Left ventricle myocardium superior (tissue), 1 donor: ENCODE results near the gene RPN1. TPM values are rescaled to one million over a fixed set of nuclear protein-coding genes. Genes with fewer than 3 reads are reported as not detected.
A peak's percentile ranks its signal among the peaks of the same experiment; 100 is the strongest.
"Not testable (repeated sequence)": the region's sequence is repeated elsewhere in the genome, so short reads cannot be mapped to it uniquely, and the experiment has no call there.

Experiments used
- ATAC-seq: fragments of 200-7000 bp; cut with Tn5 transposase; one replicate; pipeline ENCODE4 v1.9.1; 2020; ENCODE audit warnings: mild to moderate bottlenecking, moderate library complexity
- DNase-seq: peaks from one replicate; pipeline ENCODE4 v3.0.0-alpha.2; 2020
- intact Hi-C: fragments of 100-400 bp; cut with micrococcal nuclease; formaldehyde crosslinking; loops from one replicate; pipeline ENCODE4 v1.11.0; 2022
- total RNA-seq: library from RNA; stranded (reverse); fragmentation: NEBNext Ultra II Directional; extraction: Animal tissue kit (Norgen Biotek cat#: 25700); gene quantifications from one replicate; pipeline ENCODE4 v1.2.1, GENCODE V29; 2021
- donor health status: DM: no; HTN: yes; CAD: no; lungs with severe emphysema.

Gene RPN1
- total RNA-seq, 1 donor from 2014 or later, result 104 TPM

DNA sequence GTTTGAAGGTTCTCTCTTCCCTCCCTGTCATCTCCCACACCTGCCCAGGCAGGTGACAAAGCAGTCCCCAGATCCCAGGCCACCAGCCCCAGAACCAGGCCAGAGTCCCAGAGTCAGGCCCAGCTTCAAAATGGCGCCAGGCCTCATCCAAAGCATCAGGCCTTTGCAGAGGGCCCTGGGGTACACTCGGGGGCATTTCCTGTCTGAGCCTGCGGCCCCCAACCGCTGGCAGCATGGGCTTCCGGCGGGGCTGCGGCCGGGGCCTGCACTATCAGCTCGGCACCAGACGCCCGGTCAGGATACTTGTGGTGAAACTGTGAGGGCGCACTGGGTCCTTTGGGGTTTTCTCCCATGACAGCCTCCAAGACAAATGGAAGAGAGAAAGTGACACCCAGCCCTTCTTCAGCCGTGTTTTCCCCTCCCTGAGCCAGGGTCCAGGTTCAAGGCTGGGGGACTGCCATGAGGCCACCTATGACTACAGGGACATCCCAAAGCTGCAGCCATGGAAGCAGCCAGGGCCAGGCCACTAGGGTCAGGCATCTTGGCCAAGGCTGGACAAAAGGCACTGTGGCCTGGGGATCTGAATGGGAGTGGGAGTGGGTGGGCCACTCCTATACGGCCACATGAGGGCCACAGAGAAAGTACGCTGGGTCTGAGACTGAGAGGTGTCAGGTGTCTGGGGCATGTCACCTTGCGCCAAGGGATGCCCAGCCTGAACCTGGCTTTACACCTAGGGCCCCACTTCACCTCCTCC, 33.9 kb downstream of the RPN1 start:
- ATAC-seq, result peak; percentile 0
- no peak for DNase-seq
- intact Hi-C loops, result no loop called here

DNA sequence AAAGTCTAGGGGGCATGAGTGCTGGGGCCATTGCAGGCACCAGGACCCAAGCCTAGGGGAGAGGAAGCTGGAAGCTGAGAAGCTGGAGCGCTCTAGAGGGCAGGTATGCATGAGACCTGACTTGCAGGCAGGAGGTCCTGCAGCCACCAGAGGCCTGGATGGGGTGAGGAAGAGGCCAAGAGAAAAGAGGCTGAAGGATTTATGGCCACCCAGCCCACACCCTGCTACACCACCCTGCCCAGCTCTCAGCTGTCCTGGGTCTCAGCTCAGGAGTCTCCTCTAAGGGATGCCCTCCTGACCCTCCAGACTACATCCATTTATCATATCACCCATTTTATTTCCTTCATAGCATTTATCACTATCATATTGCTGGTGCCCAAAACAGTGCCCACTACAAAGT, 36.5 kb downstream of the RPN1 start:
- DNase-seq, result no peak
- no peak for ATAC-seq
- intact Hi-C loops, result no loop called here

DNA sequence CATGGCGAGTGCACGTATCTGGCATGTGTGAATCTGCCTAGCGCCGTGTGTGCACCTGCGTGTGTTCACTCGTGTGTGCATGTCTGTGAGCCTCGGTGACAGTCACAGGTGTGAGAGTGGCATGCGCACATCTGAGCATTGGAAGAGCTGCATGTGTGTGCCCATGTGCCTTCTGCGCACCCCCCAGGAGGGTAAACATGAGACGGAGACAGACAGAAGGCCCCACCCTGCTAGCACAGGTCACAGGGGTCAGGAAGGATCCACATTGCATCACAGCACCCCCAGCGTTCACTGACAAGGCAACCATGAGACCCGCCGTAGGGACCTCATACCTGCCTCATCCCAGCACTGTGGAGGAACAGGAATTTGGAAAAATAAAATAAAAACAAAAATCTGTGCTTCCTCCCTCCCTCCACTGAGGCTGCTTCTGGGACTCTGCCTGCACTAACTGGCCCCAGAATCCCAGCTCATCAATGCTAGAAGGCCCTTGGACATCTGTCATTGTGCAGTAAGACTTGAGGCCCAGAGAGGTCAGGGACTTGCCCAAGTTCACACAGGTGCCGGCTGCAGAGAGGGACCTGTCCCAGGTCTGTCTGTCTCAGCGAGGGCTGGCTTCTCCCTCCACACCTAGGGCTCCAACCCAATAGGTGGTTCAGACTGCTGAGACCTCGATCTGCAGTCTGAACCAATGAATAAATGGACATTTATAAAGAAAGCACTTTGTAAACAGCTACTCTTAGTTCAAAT, 37.4 kb downstream of the RPN1 start:
- DNase-seq, result no peak
- intact Hi-C loops, result no loop called here
- no peak for ATAC-seq

DNA sequence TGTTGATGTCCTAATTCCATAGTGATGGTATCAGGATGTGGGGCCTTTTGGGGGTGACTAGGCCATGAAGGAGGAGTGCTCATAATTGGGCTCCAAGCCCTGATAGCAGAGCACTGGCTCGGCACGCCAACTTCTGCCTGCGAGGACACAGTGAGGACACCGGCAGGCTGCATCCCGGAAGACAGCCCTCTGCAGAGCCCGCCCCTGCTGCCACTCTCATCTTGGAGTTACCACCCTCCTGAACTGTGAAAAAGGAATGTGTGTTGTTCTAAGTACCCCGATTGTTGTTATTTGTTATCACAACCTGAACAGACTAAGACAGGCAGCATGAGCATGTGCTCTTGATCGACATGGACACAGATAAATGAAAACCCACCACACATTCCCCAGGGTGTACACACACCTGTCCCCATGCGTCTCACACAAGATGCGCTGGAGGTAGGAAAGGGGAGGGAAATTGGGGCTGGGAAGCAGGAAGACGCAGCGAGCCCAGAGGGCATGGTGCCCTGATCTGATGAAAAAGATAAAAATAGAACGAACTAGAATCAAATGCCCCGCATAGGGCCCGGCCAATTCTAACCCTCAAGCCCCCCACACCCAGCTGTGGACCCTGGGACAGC, 40.1 kb downstream of the RPN1 start:
- intact Hi-C loops, result no loop called here
- DNase-seq (no peak), ATAC-seq (no peak)

DNA sequence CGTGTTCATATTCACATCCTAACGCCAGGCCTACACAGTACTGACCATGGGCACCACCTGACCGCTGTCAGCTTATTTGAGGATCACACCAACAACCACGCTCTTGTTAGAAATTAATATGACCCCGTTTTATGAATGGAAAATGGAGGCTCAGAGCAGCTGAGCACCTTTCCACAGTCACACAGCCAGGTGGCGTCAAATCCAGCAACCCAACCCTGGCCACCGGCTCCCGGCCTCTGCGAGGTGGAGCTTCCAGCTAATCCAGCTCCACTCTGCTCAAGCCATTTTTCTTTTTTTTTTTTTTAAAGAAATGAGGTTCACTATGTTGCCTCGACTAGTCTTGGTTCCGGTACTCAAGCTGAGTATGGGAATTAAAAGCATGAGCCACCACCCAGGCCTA, 41.3 kb downstream of the RPN1 start:
- intact Hi-C loops, result loop anchor here (10.0 kb wide), 1 partner anchor 184 kb away; no protein-coding TSS in a partner anchor
- no peak for DNase-seq
- no peak for ATAC-seq

DNA sequence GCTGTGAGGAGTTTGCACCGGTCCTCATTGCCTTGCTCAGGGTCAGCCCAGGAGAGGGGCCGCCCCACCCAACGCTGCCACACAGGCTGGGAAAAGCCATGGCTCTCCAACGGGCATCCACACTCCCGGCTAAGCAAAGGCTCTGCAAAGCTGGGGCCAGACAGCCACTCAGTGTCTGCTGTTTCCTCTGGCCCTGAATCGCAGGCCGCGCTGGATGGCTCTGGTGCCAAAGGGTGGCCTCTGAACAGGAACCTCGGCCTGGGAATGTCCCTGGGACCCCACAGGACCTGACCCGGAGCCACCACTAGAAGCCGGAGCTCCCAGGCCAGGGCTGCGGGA, 42.9 kb downstream of the RPN1 start:
- DNase-seq, result no peak
- ATAC-seq, result peak; percentile 38
- intact Hi-C loops, result loop anchor here (10.0 kb wide), 1 partner anchor 183 kb away; no protein-coding TSS in a partner anchor

DNA sequence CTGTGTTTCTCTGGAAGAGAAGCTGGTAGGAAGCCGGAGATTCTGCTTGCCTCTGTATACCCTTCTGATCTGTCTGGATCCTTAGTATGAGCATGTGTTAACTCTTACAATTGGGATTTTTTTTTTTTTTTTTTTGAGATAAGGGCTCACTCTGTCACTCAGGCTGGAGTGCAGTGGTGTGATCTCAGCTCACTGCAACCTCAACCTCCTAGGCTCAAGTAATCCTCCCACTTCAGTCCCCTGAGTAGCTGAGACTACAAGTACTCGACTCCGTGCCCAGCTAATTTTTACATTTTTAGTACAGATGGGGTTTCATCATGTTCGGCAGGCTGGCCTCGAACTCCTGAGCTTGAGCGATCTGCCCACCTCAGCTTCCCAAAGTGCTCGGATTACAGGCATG, 44.5 kb downstream of the RPN1 start:
- no peak for DNase-seq
- no peak for ATAC-seq
- intact Hi-C loops, result loop anchor here (10.0 kb wide), 1 partner anchor 181 kb away; no protein-coding TSS in a partner anchor

DNA sequence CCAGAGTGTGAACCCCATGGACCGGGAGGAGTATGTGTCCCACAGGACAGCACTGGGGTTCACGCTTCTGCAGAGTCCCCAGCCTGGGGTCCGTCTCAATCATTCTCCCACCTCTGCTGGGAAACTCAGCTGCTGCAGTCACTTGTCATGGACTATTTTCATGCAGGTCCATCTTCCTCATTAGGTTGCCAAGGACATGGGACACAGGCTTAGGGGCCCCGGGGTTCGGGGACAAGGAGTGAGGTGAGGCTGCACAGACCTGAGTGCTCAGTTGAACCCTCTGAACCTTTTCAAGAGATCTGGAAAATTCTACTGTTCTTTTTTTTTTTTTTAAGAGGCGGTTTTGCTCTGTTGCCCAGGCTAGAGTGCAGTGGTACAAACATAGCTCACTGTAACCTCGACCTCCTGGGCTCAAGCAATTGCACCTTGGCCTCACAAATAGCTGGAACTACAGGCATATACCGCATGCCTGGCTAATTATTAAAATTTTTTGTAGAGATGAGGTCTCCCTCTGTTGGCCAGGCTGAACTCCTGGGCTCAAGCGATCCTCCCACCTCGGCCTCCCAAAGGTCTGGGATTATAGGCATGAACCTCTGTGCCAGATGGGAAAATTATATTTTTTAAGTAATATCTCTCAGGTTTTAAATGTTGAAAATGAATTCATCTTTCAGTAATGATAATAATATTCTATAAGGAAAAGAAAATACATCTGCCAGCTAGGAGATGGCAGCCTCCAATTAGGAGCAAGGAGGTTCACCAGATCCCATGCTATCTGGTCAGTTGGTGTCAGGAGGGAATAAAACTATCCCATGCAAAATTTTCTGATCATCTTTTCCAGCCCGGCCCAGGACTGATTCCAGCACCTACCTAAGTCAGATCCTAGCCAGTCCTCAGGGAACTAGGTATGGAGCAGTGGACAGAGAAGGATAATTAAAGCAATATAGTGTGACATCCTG, 45.2 kb downstream of the RPN1 start:
- DNase-seq (no peak), ATAC-seq (no peak)
- intact Hi-C loops, result loop anchor here (10.0 kb wide), 1 partner anchor 181 kb away; no protein-coding TSS in a partner anchor

DNA sequence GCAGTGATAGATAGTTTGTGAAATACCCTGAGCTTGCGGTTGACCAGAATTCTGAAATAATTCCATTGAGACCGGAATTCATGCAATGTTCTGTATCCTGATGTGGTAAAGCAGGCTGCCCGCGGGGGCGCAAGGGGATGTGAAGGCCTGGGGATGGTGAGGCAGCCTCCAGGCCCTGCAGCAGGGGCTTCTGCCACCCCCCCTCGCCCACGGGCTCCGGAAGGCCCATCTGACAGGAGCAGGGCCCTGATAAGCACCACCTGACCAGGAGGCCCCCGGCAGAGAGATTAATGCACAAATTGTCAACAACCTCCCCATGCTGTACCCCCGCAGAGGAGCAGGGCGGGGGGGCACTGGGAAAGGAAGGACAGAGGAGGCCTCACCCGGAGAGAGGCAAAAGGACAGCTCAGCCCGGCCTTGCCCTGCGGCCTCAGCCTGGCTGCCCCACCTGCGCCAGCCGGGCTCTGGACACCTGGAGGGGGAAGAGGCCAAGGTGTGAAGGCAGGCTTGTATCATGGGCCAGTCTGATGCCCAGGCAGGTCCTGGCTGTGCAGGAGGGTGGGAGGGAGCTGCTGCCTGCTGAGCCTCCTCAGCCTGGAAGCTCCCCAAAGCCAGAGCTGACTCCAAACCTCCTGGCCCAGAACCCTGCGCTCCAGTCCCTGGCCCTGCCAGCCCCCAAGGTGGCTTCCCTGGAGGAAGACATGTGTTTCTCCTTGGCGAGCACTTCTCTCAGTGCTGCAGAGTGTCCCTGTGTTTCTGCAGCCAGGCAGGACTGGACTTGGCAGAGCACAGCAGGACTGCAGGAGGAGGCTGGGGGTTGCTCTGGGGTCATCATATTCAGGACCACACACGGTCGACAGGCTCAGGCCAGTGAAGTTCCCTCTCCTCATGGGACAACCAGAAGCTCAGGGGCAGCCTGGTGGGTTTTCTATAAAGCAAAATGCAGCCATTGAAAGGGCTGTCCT, 46.5 kb downstream of the RPN1 start:
- no peak for ATAC-seq
- intact Hi-C loops, result loop anchor here (10.0 kb wide), 1 partner anchor 179 kb away; no protein-coding TSS in a partner anchor
- DNase-seq, result no peak

DNA sequence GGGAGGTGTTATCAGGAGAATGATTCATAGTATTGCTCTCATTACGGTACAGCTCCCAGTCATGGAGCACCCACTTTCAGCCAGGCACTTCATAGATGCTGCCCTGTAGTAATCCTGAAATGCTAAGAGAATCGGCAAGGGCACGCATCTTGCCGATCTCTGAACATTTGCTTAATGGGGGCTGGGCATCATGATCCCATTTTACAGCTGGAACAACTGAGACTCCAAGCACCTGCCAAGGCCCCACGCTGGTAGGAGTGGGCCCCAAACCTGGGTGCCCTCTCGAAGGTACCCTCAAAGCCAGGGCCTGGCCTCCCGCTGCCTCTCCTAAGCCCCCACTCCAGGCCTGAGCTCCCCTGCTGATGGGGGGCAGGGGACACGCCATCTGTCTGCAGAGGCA, 47.3 kb downstream of the RPN1 start:
- intact Hi-C loops, result loop anchor here (10.0 kb wide), 1 partner anchor 179 kb away; no protein-coding TSS in a partner anchor
- ATAC-seq (no peak), DNase-seq (no peak)

DNA sequence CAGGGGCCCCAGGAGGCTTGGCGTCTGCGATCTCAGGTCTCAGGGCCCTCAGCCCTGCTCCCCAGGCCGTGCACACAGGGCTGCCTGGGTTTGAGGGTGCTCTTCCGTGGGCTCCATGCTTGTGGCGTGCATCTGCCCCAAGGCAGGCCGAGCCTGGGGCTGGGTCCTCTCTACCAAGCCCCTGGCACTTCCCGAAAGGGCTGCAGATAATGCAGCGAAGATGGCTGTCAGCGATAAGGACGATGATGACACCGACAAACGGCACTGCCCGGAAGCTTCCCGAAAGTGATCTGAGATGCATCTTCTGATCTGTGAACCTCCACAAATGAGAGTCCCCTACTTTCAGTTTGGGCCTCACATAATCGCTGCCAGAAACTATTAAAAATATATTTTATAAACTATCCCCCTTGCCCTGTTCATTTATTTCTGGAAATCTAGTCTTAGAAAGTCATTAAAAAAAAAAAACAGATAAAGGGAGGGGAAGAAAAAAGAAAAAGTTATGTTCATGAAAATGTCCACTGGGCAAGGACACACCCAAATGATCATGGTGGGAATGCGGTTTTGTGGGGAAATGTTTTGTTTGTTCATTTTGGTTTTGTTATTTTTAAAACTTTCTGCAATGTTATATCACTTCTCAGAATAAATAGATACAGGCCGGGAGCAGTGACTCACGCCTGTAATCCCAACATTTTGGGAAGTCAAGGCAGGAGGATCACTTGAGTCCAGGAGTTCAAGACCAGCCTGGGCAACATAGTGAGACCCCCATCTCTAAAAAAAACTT, 51.5 kb downstream of the RPN1 start:
- no peak for DNase-seq
- ATAC-seq, result no peak
- intact Hi-C loops, result no loop called here

DNA sequence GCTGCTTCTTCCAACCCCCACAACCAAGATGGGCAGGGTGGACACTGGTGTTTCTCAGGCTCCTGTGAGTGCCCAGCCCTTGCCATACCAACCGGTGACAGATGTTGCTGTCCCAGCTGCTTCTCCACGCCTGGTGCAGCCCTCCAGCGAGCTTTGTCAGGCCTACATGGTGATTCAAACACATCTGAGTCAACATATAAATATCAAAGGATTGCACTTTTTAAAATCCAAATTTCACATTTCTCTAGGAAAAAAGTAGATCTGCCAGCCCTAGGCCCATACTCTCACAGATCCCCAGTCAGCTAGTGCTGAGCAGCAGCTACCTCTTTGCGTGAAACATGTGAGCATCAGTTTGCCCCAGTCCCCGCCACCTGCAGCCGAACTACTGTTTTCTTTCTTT, 52.7 kb downstream of the RPN1 start:
- intact Hi-C loops, result no loop called here
- no peak for ATAC-seq
- no peak for DNase-seq

DNA sequence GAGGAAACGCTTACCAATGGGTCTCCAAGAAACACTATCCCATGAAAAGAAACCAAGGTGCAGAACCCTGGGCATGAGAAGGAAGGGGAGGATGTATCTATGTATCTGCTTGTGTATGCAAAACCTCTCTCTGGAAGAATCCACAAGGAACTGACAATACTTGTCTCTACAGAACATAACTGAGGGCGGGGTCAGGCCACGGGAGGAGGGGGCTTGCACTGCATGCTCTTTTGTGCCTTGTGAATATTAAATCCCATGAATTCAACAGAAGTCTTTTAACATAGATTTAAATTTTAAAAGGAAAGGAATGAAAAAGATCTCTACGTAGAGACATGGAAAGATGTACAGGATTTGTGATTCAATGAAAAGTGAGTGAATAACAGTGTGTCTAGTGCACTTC, 57.8 kb downstream of the RPN1 start:
- intact Hi-C loops, result no loop called here
- DNase-seq (no peak), ATAC-seq (no peak)

DNA sequence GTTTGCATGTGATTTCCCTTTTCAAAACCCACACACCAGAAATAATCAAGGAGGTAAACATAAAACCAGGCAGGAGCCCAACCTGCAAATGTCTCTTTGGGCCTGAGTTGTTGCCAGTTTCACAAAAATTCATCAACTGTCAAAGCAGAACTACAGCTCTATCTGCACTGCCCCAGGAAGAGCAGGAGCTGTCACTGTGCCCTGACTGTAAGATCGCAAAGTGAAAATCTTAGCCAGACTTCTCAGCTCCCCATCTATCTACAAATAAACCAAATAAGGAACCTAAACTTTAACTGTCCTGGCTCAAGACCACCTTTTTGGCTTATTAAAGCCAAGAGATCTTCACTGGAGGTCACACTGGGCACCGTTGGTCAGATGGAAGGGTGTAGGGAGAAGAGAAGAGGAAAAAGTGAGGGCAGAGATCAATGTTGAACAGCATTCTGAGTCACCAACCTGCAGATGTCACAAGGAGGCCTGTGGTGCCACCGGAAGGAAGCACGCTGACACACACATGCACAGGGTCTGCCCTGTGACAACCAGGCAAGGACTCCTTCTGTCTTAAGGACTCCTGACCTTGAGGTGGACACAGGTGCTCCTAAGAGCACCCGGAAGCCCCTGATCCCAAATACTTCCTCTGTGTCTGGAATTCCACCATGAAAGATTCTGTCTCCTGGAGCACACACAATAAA, 58.7 kb downstream of the RPN1 start:
- ATAC-seq (no peak), DNase-seq (no peak)
- intact Hi-C loops, result no loop called here

DNA sequence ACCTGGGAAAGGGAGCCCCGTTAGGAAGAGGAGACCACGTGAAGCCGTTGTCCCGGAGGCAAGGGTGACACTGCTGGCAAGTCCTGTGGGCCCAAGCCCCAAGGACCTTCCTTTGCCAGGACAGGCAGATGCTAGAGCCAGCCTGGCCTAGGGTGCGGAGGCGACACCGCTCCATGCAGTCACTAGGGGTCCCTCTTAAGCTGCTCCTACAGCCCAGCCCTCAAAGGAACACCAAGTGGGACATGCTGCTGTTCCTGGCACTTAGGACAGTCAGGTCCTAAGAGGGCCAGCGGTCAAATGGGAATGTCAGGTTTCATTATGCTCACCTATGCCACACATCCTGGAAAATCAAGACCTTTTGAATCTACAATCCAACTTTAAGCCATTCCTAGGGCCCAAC, 59.7 kb downstream of the RPN1 start:
- intact Hi-C loops, result no loop called here
- ATAC-seq, result no peak

DNA sequence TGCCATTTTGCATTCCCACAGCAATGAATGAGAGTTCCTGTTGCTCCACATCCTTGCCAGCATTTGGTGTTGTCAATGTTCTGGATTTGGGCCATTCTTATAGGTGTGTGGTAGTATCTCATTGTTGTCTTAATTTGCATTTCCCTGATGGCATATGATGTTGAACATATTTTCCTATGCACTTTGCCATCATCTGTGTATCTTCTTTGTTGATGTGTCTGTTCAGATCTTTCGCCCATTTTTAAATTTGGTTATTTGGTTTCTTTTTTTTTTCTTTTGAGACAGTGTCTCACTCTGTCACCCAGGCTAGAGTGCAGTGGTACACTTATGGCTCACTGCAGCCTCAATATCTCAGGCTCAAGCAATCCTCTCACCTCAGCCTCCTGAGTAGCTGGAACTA, 60.6 kb downstream of the RPN1 start:
- ATAC-seq, DNase-seq, intact Hi-C loops: not testable (repeated sequence)

More for the DNA sequence above, 59.7 kb downstream of the RPN1 start:
- no peak for DNase-seq

DNA sequence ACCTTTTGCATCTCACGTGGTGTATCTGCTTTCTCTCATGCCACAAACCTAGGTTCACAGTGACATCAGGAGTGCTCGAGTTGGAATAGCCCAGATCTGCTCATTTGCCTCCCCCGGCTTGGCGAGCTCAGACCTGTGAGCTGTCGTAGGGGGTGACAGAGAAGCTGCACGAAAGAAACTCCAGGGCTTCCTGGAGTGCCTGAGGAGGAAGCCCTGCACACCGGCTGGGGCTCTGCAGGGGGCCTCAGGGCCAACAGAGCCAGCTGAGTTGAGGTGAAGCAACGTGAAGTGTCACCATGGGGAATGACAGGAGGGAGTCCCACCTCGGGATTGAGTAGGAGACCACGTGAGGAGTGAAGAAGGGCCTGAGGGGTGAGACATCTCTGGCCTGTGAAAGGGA, 62.5 kb downstream of the RPN1 start:
- no peak for ATAC-seq
- intact Hi-C loops, result no loop called here
- no peak for DNase-seq
